H9 (cell line): ENCODE results near the gene BAZ1B. TPM values are rescaled to one million over a fixed set of nuclear protein-coding genes. Genes with fewer than 3 reads are reported as not detected.

Source experiments
- DNase-seq: peaks from one replicate; pipeline ENCODE4 v3.0.0-alpha.2; 2017
- H2AFZ ChIP-seq: one replicate; pipeline ENCODE4 v1.6.1; 2013; ENCODE audit warnings: mild to moderate bottlenecking, low read length, control low read depth, moderate library complexity
- H2AK5ac ChIP-seq: 2 replicates; pipeline ENCODE4 v1.6.1; 2013; ENCODE audit warnings: low read length, control low read depth, mixed read lengths; ENCODE audit not compliant: insufficient read length
- H2BK120ac ChIP-seq: one replicate; pipeline ENCODE4 v1.6.1; 2013; ENCODE audit warnings: low read depth, mild to moderate bottlenecking, low read length, control low read depth, inconsistent platforms; ENCODE audit not compliant: poor library complexity, severe bottlenecking
- H2BK12ac ChIP-seq: 2 replicates; pipeline ENCODE4 v1.6.1; 2013; ENCODE audit warnings: low read length, control low read depth, mixed read lengths, low read depth; ENCODE audit not compliant: insufficient read length
- H2BK15ac ChIP-seq: 2 replicates; pipeline ENCODE4 v1.6.1; 2013; ENCODE audit warnings: low read depth, low read length, control low read depth
- H2BK20ac ChIP-seq: one replicate; pipeline ENCODE4 v1.6.1; 2013; ENCODE audit warnings: low read depth, mild to moderate bottlenecking, low read length, control low read depth, inconsistent platforms; ENCODE audit not compliant: poor library complexity, severe bottlenecking
- H2BK5ac ChIP-seq: 2 replicates; pipeline ENCODE4 v1.6.1; 2013; ENCODE audit warnings: low read length, control low read depth, mixed read lengths; ENCODE audit not compliant: insufficient read length
- H3K14ac ChIP-seq: 2 replicates; pipeline ENCODE4 v1.6.1; 2013; ENCODE audit warnings: low read length, control low read depth; ENCODE audit not compliant: insufficient read depth
- H3K18ac ChIP-seq: 2 replicates; pipeline ENCODE4 v1.6.1; 2013; ENCODE audit warnings: low read depth, mild to moderate bottlenecking, mixed read lengths, low read length, control low read depth; ENCODE audit not compliant: insufficient read length
- H3K23ac ChIP-seq: 2 replicates; pipeline ENCODE4 v1.6.1; 2013; ENCODE audit warnings: low read length, control low read depth, mixed read lengths, low read depth; ENCODE audit not compliant: insufficient read length
- H3K23me2 ChIP-seq: 2 replicates; pipeline ENCODE4 v1.6.1; 2013; ENCODE audit warnings: low read depth, mild to moderate bottlenecking, mixed read lengths, low read length, control low read depth; ENCODE audit not compliant: insufficient read length, poor library complexity, severe bottlenecking
- H3K27ac ChIP-seq: 2 replicates; pipeline ENCODE4 v1.5.1; 2013; ENCODE audit warnings: low read length, control low read depth, mixed read lengths, low read depth; ENCODE audit not compliant: insufficient read length
- H3K27me3 ChIP-seq: 2 replicates; pipeline ENCODE4 v1.6.1; 2013; ENCODE audit warnings: low read length, control low read depth, inconsistent platforms; ENCODE audit not compliant: insufficient read depth
- H3K4ac ChIP-seq: 2 replicates; pipeline ENCODE4 v1.6.1; 2013; ENCODE audit warnings: low read depth, mild to moderate bottlenecking, control low read depth, inconsistent platforms, low read length, moderate library complexity
- H3K4me1 ChIP-seq: 2 replicates; pipeline ENCODE4 v1.6.1; 2013; ENCODE audit warnings: low read length, control low read depth, inconsistent platforms; ENCODE audit not compliant: insufficient read depth
- H3K4me2 ChIP-seq: 2 replicates; pipeline ENCODE4 v1.6.1; 2013; ENCODE audit warnings: low read length, control low read depth, mixed read lengths; ENCODE audit not compliant: insufficient read length, insufficient read depth
- H3K56ac ChIP-seq: 2 replicates; pipeline ENCODE4 v1.6.1; 2013; ENCODE audit warnings: low read depth, mild to moderate bottlenecking, mixed read lengths, low read length, control low read depth; ENCODE audit not compliant: insufficient read length
- H3K79me1 ChIP-seq: 2 replicates; pipeline ENCODE4 v1.6.1; 2013; ENCODE audit warnings: low read depth, mild to moderate bottlenecking, moderate library complexity, low read length, control low read depth, inconsistent platforms; ENCODE audit not compliant: insufficient read depth, poor library complexity, severe bottlenecking
- H3K79me2 ChIP-seq: 2 replicates; pipeline ENCODE4 v1.6.1; 2013; ENCODE audit warnings: low read length, control low read depth, inconsistent platforms; ENCODE audit not compliant: insufficient read depth
- H3K9ac ChIP-seq: 2 replicates; pipeline ENCODE4 v1.6.1; 2013; ENCODE audit warnings: low read length, control low read depth, mixed read lengths; ENCODE audit not compliant: insufficient read length; ENCODE audit errors: extremely low read depth
- H3K9me3 ChIP-seq: one replicate; pipeline ENCODE4 v1.6.1; 2013; ENCODE audit warnings: low read depth, low read length, inconsistent platforms; ENCODE audit not compliant: control insufficient read depth
- H3T11ph ChIP-seq: one replicate; pipeline ENCODE4 v1.6.1; 2013; ENCODE audit warnings: mild to moderate bottlenecking, low read length, control low read depth, inconsistent platforms
- H4K20me1 ChIP-seq: one replicate; pipeline ENCODE4 v1.6.1; 2013; ENCODE audit not compliant: control insufficient read depth, insufficient read length, insufficient read depth
- H4K5ac ChIP-seq: 2 replicates; pipeline ENCODE4 v1.6.1; 2013; ENCODE audit warnings: low read depth, mild to moderate bottlenecking, mixed read lengths, low read length, control low read depth; ENCODE audit not compliant: insufficient read length
- H4K8ac ChIP-seq: replicated peaks from 2 replicates; pipeline ENCODE4 v1.6.1; 2013; ENCODE audit warnings: low read length, control low read depth, mixed read lengths, low read depth; ENCODE audit not compliant: insufficient read length
- H4K91ac ChIP-seq: 2 replicates; pipeline ENCODE4 v1.6.1; 2013; ENCODE audit warnings: low read depth, mild to moderate bottlenecking, moderate library complexity, mixed read lengths, low read length, control low read depth; ENCODE audit not compliant: insufficient read length
- H3K27ac Mint-ChIP-seq, 3 experiments: 2 replicates in 2 of 3; 3 replicates in 1 of 3; pipeline ENCODE4 v1.8.0; 2020 to 2021; ENCODE audit warnings: mixed read lengths in 3 of 3, mild to moderate bottlenecking in 1 of 3, moderate library complexity in 1 of 3
- H3K27me3 Mint-ChIP-seq: 2 replicates; pipeline ENCODE4 v1.8.0; 2021; ENCODE audit warnings: low read depth, mild to moderate bottlenecking, moderate library complexity, mixed read lengths
- H3K36me3 Mint-ChIP-seq, 3 experiments: 2 replicates in 2 of 3; 3 replicates in 1 of 3; pipeline ENCODE4 v1.8.0; 2020 to 2021; ENCODE audit warnings: low read depth in 3 of 3, mixed read lengths in 3 of 3; ENCODE audit not compliant: insufficient read depth in 1 of 3
- H3K4me1 Mint-ChIP-seq, 2 experiments: 2 replicates each; pipeline ENCODE4 v1.8.0; 2020; ENCODE audit warnings: mixed read lengths in 2 of 2
- H3K4me3 Mint-ChIP-seq, 2 experiments: 2 replicates in 1 of 2; 3 replicates in 1 of 2; pipeline ENCODE4 v1.8.0; 2020 to 2021; ENCODE audit warnings: mild to moderate bottlenecking in 2 of 2, mixed read lengths in 2 of 2, moderate library complexity in 1 of 2
- H3K9me3 Mint-ChIP-seq, 2 experiments: 2 replicates in 1 of 2; 3 replicates in 1 of 2; pipeline ENCODE4 v1.8.0; 2020; ENCODE audit warnings: mild to moderate bottlenecking in 2 of 2, mixed read lengths in 2 of 2, moderate library complexity in 1 of 2
- WGBS: extraction: QIAGEN DNeasy Blood & Tissue Kit; methylation state at CpG from one replicate; pipeline ENCODE4 v1.1.7; 2013; ENCODE audit warnings: missing lambda C conversion rate, low lambda C conversion rate, mixed read lengths; ENCODE audit not compliant: insufficient read length; ENCODE audit errors: extremely low coverage; 5-methylcytosine and 5-hydroxymethylcytosine counted together
- total RNA-seq: library from RNA; stranded (reverse); gene quantifications from 2 replicates; pipeline ENCODE4 v1.2.1, GENCODE V29; 2021
- TF ChIP-seq, protein P1 (sequence below): fragments of 200-600 bp; sonication (generic); conservative IDR thresholded peaks from 3 replicates; pipeline ENCODE4 v1.8.0; 2021; ENCODE audit warnings: antibody characterized with exemption, mild to moderate bottlenecking

Gene BAZ1B
- total RNA-seq, 1 experiment from 2014 or later, result 96.4 TPM

DNA sequence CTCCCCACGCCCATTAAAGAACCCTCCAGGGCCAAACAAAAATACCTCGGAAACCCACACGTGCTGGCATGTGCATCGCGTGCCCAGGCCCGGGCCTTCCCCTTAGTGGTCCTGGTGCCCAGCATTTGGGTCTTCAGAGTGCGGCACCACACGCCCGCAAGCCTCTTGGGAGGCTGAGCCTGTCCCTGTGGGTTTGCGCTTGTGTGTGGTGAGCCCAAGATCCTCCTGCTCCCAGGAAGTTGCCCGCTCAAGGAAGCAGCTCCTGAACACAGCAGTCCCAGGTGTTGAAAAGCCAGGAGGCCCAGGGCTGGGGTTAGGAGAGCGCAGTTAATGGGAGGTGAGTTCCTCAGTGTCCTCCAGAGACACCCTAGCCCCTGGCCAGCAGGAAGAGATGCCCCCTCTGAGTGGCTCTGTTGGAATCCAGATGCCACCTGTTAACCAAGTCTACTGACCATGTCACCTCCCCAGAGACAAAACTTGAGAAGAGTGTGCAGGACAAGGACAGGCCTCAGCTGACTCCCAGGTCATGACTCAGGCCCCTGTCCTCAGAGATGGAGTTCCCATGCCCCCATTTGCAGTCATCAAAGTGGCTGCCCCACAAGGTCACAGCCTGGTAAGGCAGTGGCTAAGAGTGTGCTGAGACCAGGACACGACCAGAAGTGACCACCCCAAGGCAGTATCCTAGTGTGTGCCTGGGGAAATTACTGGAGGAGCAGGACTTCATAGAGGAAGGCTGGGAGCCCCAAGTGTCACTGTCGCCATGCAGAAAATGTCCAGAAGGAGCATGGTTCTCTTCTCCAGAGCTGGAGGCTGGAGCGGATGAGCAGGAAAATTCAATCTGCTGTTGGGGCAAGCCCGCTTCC lies 83.3 kb downstream of the BAZ1B start:
- Histone ChIP-seq H2AK5ac (no peak overlapping the region), H3K56ac (no peak overlapping the region), H2BK15ac (no peak overlapping the region), H3T11ph (no peak overlapping the region), H3K4ac (no peak overlapping the region), H4K91ac (no peak overlapping the region), H3K27ac (no peak overlapping the region), H3K18ac (no peak overlapping the region), H2BK120ac (no peak overlapping the region), H3K9ac (no peak overlapping the region), H3K27me3 (no peaks in the 10 kb centered on the region; the same call in 1 of the 2 replicates), H3K4me1 (no peaks in the 10 kb centered on the region), H3K79me2 (no peaks in the 10 kb centered on the region), H2BK12ac (no peak overlapping the region), H2BK5ac (no peak overlapping the region), H4K5ac (no peak overlapping the region), H4K20me1 (no peaks in the 10 kb centered on the region), H3K23me2 (no peaks in the 10 kb centered on the region), H3K79me1 (no peaks in the 10 kb centered on the region), H3K23ac (no peak overlapping the region), H2AFZ (no peak overlapping the region), H4K8ac (no peak overlapping the region), H3K14ac (no peak overlapping the region), H3K4me2 (no peak overlapping the region), H3K9me3 (no peaks in the 10 kb centered on the region), H2BK20ac (no peak overlapping the region)
- WGBS, result no CpG with 5 or more reads among the region's 16 CpGs
- Mint-ChIP-seq H3K36me3 (peaks cover 33 to 50% (median 49%) of the 10 kb centered on the region in 3 experiments; a peak in 6 of 7 replicates), H3K9me3 (peaks cover 0 to 3% of the 10 kb centered on the region in 2 experiments; a peak in 2 of 5 replicates), H3K27ac (peak overlapping the region; percentile 14 to 93 (median 79); a peak in 5 of 7 replicates), H3K27me3 (peaks cover 14% of the 10 kb centered on the region), H3K4me1 (peaks cover 3 to 13% of the 10 kb centered on the region in 2 experiments), H3K4me3 (no peak overlapping the region)
- TF ChIP-seq, protein P1, sequence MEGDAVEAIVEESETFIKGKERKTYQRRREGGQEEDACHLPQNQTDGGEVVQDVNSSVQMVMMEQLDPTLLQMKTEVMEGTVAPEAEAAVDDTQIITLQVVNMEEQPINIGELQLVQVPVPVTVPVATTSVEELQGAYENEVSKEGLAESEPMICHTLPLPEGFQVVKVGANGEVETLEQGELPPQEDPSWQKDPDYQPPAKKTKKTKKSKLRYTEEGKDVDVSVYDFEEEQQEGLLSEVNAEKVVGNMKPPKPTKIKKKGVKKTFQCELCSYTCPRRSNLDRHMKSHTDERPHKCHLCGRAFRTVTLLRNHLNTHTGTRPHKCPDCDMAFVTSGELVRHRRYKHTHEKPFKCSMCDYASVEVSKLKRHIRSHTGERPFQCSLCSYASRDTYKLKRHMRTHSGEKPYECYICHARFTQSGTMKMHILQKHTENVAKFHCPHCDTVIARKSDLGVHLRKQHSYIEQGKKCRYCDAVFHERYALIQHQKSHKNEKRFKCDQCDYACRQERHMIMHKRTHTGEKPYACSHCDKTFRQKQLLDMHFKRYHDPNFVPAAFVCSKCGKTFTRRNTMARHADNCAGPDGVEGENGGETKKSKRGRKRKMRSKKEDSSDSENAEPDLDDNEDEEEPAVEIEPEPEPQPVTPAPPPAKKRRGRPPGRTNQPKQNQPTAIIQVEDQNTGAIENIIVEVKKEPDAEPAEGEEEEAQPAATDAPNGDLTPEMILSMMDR, result no peak
- no peak for DNase-seq
